H7 (cell line): Measurements from ENCODE around the gene HSD3B7. TPM values are rescaled to one million over a fixed set of nuclear protein-coding genes. Genes with fewer than 3 reads are reported as not detected.
"Not testable (repeated sequence)": the region's sequence is repeated elsewhere in the genome, so short reads cannot be mapped to it uniquely, and the experiment has no call there.

Experiments
- DNase-seq: peaks from one replicate; pipeline ENCODE4 v3.0.0; 2012
- H3K27me3 ChIP-seq: 2 replicates; pipeline ENCODE4 v1.6.0; 2011; ENCODE audit warnings: mild to moderate bottlenecking, low read length; ENCODE audit not compliant: control insufficient read depth, insufficient read depth
- H3K36me3 ChIP-seq: replicated peaks from 2 replicates; pipeline ENCODE4 v1.5.1; 2011; ENCODE audit warnings: low read length; ENCODE audit not compliant: control insufficient read depth, insufficient read depth
- H3K4me3 ChIP-seq: 2 replicates; pipeline ENCODE4 v1.5.1; 2011; ENCODE audit warnings: low read depth, mild to moderate bottlenecking, control low read depth, low read length, moderate library complexity; ENCODE audit not compliant: insufficient read depth
- total RNA-seq: library from RNA; depleted of rRNA; stranded (reverse); fragments of >200 nt; shearing (Covaris generic); gene quantifications from 2 replicates; pipeline ENCODE4 v1.2.3, GENCODE V29; 2014

The HSD3B7 gene
- total RNA-seq, 1 experiment from 2014 or later = 4.4 TPM

- no peak for DNase-seq
- H3K27me3 ChIP-seq = peaks cover 9% of the 10 kb centered on the region
- H3K36me3 ChIP-seq = no peaks in the 10 kb centered on the region
- H3K4me3 ChIP-seq = no peak overlapping the region
Measured at GRCh38 chr16:31008551-31008950, 23.5 kb downstream of the HSD3B7 start.

GRCh38 chr16:31009120-31009519, 24.1 kb downstream of the HSD3B7 start:
- H3K4me3 ChIP-seq = no peak overlapping the region
- peaks cover 9% of the 10 kb centered on the region for H3K27me3 ChIP-seq
- no peaks in the 10 kb centered on the region for H3K36me3 ChIP-seq
- DNase-seq = peak; percentile 73

- Histone ChIP-seq H3K36me3 (no peaks in the 10 kb centered on the region), H3K27me3 (peaks cover 9% of the 10 kb centered on the region), H3K4me3 (peak overlapping the region; percentile 44)
- DNase-seq = peak; percentile 82
Measured at GRCh38 chr16:31009894-31010584, 25.0 kb downstream of the HSD3B7 start.

GRCh38 chr16:31010585-31011325, 25.7 kb downstream of the HSD3B7 start, which contains the start of gene STX1B:
STX1B (minus strand) TSS chr16:31010638; CDS start chr16:31010396, 242 bp downstream.
- DNase-seq = peak; percentile 99
- H3K36me3 ChIP-seq = no peaks in the 10 kb centered on the region
- peaks cover 9% of the 10 kb centered on the region for H3K27me3 ChIP-seq
- H3K4me3 ChIP-seq = peak within 1 kb of the TSS; percentile 45

GRCh38 chr16:31011815-31012214, 26.8 kb downstream of the HSD3B7 start:
- DNase-seq, H3K36me3 ChIP-seq, H3K4me3 ChIP-seq: not testable (repeated sequence)

GRCh38 chr16:31013292-31013691, 28.3 kb downstream of the HSD3B7 start:
- not testable (repeated sequence) for H3K36me3 ChIP-seq, H3K4me3 ChIP-seq, H3K27me3 ChIP-seq, DNase-seq

More at GRCh38 chr16:31011815-31012214, 26.8 kb downstream of the HSD3B7 start:
- H3K27me3 ChIP-seq = not testable (repeated sequence)

GRCh38 chr16:31016018-31016417, 31.0 kb downstream of the HSD3B7 start:
- Histone ChIP-seq H3K27me3 (peaks cover 7% of the 10 kb centered on the region), H3K36me3 (no peaks in the 10 kb centered on the region), H3K4me3 (no peak overlapping the region)
- peak; percentile 61 for DNase-seq

GRCh38 chr16:31017756-31018155, 32.7 kb downstream of the HSD3B7 start:
- H3K4me3 ChIP-seq, DNase-seq, H3K27me3 ChIP-seq, H3K36me3 ChIP-seq: not testable (repeated sequence)

GRCh38 chr16:31020536-31020935, 35.5 kb downstream of the HSD3B7 start:
- no peaks in the 10 kb centered on the region for H3K36me3 ChIP-seq
- H3K27me3 ChIP-seq = no peaks in the 10 kb centered on the region
- DNase-seq = no peak
- H3K4me3 ChIP-seq = no peak overlapping the region

GRCh38 chr16:31022544-31023251, 37.7 kb downstream of the HSD3B7 start:
- no peak for DNase-seq

GRCh38 chr16:31023252-31023602, 38.2 kb downstream of the HSD3B7 start:
- DNase-seq = no peak
- H3K36me3 ChIP-seq = no peaks in the 10 kb centered on the region
- no peak overlapping the region for H3K4me3 ChIP-seq
- H3K27me3 ChIP-seq = no peaks in the 10 kb centered on the region

More at GRCh38 chr16:31022544-31023251, 37.7 kb downstream of the HSD3B7 start:
- H3K36me3 ChIP-seq = no peaks in the 10 kb centered on the region
- H3K4me3 ChIP-seq = no peak overlapping the region
- H3K27me3 ChIP-seq = no peaks in the 10 kb centered on the region

- H3K36me3 ChIP-seq = no peaks in the 10 kb centered on the region
- no peak for DNase-seq
- H3K27me3 ChIP-seq = no peaks in the 10 kb centered on the region
- H3K4me3 ChIP-seq = no peak overlapping the region
Measured at GRCh38 chr16:31023627-31024226, 38.7 kb downstream of the HSD3B7 start.

- Histone ChIP-seq H3K36me3 (no peaks in the 10 kb centered on the region), H3K27me3 (no peaks in the 10 kb centered on the region), H3K4me3 (no peak overlapping the region)
- DNase-seq = no peak
Measured at GRCh38 chr16:31025339-31025738, 40.3 kb downstream of the HSD3B7 start.

- H3K4me3 ChIP-seq = no peak overlapping the region
- no peaks in the 10 kb centered on the region for H3K27me3 ChIP-seq
- H3K36me3 ChIP-seq = no peaks in the 10 kb centered on the region
- no peak for DNase-seq
Measured at GRCh38 chr16:31029272-31029671, 44.3 kb downstream of the HSD3B7 start.
